K562 (cell line): Measurements from ENCODE around the gene PLA1A. TPM values are rescaled to one million over a fixed set of nuclear protein-coding genes. Genes with fewer than 3 reads are reported as not detected.

Experiments used
- C11orf30 ChIP-seq: fragments of 450-650 bp; IDR thresholded peaks from 2 replicates; pipeline ENCODE4 v1.6.1; 2016; ENCODE audit warnings: low read depth, mild to moderate bottlenecking
- CEBPG ChIP-seq, 3 experiments: fragments of 200-800 bp in 1 of 3; sonication (Bioruptor generic) in 1 of 3; sonication (generic) in 1 of 3; formaldehyde crosslinking in 1 of 3; IDR thresholded peaks in 2 of 3; conservative IDR thresholded peaks in 1 of 3; 2 replicates each; pipeline versions ENCODE4 v1.6.1 to v1.8.0; 2016 to 2022; ENCODE audit warnings: missing compliant biosample characterization in 2 of 3, missing genetic modification characterization in 2 of 3, mild to moderate bottlenecking in 1 of 3, missing genetic modification reagents in 1 of 3
- HMBOX1 ChIP-seq: sonication (generic); IDR thresholded peaks from 2 replicates; pipeline ENCODE4 v1.6.1; 2016
- MED1 ChIP-seq: sonication (generic); formaldehyde crosslinking; IDR thresholded peaks from 2 replicates; pipeline ENCODE4 v1.8.1; 2023; ENCODE audit warnings: missing genetic modification reagents, borderline replicate concordance
- NBN ChIP-seq: fragments of 450-650 bp; IDR thresholded peaks from 2 replicates; pipeline ENCODE4 v1.6.1; 2016; ENCODE audit warnings: low read depth, mild to moderate bottlenecking
- OTX1 ChIP-seq: fragments of 450-650 bp; formaldehyde crosslinking; IDR thresholded peaks from 2 replicates; pipeline ENCODE4 v1.4.0; 2022; ENCODE audit warnings: mild to moderate bottlenecking
- PBX2 ChIP-seq, 2 experiments: IDR thresholded peaks in 1 of 2; conservative IDR thresholded peaks in 1 of 2; 2 replicates each; pipeline ENCODE4 v1.6.1; 2016; ENCODE audit warnings: low read depth in 2 of 2, mild to moderate bottlenecking in 1 of 2, missing compliant biosample characterization in 1 of 2, missing genetic modification characterization in 1 of 2, moderate library complexity in 1 of 2
- RBM15 ChIP-seq: fragments of 200-400 bp; formaldehyde crosslinking; IDR thresholded peaks from 2 replicates; pipeline ENCODE4 v1.6.1; 2018; ENCODE audit warnings: mild to moderate bottlenecking, low read length, moderate library complexity; ENCODE audit not compliant: insufficient read depth
- SIN3B ChIP-seq: fragments of 450-650 bp; IDR thresholded peaks from 2 replicates; pipeline ENCODE4 v1.6.1; 2017; ENCODE audit warnings: low read depth, mild to moderate bottlenecking, moderate library complexity
- SP2 ChIP-seq: IDR thresholded peaks from 2 replicates; pipeline ENCODE4 v1.6.1; 2011; ENCODE audit warnings: mild to moderate bottlenecking, low read depth, low read length, moderate library complexity; ENCODE audit not compliant: poor library complexity, severe bottlenecking; ENCODE audit errors: extremely low read depth
- TBL1XR1 ChIP-seq, 2 experiments: IDR thresholded peaks; 2 replicates each; pipeline ENCODE4 v1.6.1; 2012; ENCODE audit warnings: improper control_type of control experiment in 2 of 2, low read length in 2 of 2, mild to moderate bottlenecking in 1 of 2
- XRCC5 ChIP-seq: fragments of 200-400 bp; formaldehyde crosslinking; IDR thresholded peaks from 2 replicates; pipeline ENCODE4 v1.6.1; 2017; ENCODE audit warnings: low read depth, mild to moderate bottlenecking, low read length
- ZFP1 ChIP-seq: fragments of 450-650 bp; formaldehyde crosslinking; IDR thresholded peaks from 2 replicates; pipeline ENCODE4 v1.4.0; 2020; ENCODE audit warnings: mild to moderate bottlenecking, mixed read lengths
- ZNF133 ChIP-seq: fragments of 250-450 bp; sonication (Bioruptor Pico); IDR thresholded peaks from 2 replicates; pipeline ENCODE4 v1.4.0; 2020; ENCODE audit warnings: mild to moderate bottlenecking
- ZNF23 ChIP-seq: fragments of 250-450 bp; sonication (Bioruptor Pico); IDR thresholded peaks from 2 replicates; pipeline ENCODE4 v1.4.0; 2020; ENCODE audit warnings: mild to moderate bottlenecking
- ZNF311 ChIP-seq: fragments of 250-450 bp; sonication (Bioruptor Pico); IDR thresholded peaks from 2 replicates; pipeline ENCODE4 v1.4.0; 2020; ENCODE audit warnings: mild to moderate bottlenecking, moderate library complexity
- ZZZ3 ChIP-seq: fragments of 450-650 bp; IDR thresholded peaks from 2 replicates; pipeline ENCODE4 v1.6.1; 2016; ENCODE audit warnings: antibody characterized with exemption, mild to moderate bottlenecking, moderate library complexity
- polyA plus RNA-seq, 8 experiments: library from polyadenylated mRNA; depleted of rRNA in 4 of 8; stranded (reverse) in 5 of 8; unstranded in 3 of 8; fragments of >200 nt; fragmentation: Nextera tagmentation in 2 of 8; fragmentation: Illumina TruSeq in 1 of 8; extraction: Ambion mirVana in 2 of 8; extraction: Trizol in 1 of 8; gene quantifications; 2 replicates each; pipeline versions ENCODE4 v1.2.1 to v1.2.3, GENCODE V29; 2011 to 2014; ENCODE audit warnings: inconsistent platforms in 1 of 8, missing spikeins in 1 of 8
- total RNA-seq, 7 experiments: library from RNA; depleted of rRNA in 6 of 7; stranded (reverse); fragments of >200 nt in 6 of 7; fragmentation: Illumina TruSeq in 2 of 7; extraction: Trizol in 2 of 7; gene quantifications; 2 replicates each; pipeline versions ENCODE4 v1.2.1 to v1.2.3, GENCODE V29; 2011 to 2021; ENCODE audit warnings: low replicate concordance in 1 of 7
- TF ChIP-seq, protein P1 (sequence below): fragments of 250-450 bp; sonication (Bioruptor Pico); IDR thresholded peaks from 2 replicates; pipeline ENCODE4 v1.5.0; 2020; ENCODE audit warnings: mild to moderate bottlenecking, borderline replicate concordance
- TF ChIP-seq, protein P2 (sequence below): fragments of 250-450 bp; sonication (Bioruptor Pico); IDR thresholded peaks from 2 replicates; pipeline ENCODE4 v1.4.0; 2020; ENCODE audit warnings: mild to moderate bottlenecking, moderate library complexity

The PLA1A gene
- total and polyA plus RNA-seq, 9 of the 15 experiments (the other 6 are each of a cell fraction or from before 2014, with no cell fraction given): not detected

DNA sequence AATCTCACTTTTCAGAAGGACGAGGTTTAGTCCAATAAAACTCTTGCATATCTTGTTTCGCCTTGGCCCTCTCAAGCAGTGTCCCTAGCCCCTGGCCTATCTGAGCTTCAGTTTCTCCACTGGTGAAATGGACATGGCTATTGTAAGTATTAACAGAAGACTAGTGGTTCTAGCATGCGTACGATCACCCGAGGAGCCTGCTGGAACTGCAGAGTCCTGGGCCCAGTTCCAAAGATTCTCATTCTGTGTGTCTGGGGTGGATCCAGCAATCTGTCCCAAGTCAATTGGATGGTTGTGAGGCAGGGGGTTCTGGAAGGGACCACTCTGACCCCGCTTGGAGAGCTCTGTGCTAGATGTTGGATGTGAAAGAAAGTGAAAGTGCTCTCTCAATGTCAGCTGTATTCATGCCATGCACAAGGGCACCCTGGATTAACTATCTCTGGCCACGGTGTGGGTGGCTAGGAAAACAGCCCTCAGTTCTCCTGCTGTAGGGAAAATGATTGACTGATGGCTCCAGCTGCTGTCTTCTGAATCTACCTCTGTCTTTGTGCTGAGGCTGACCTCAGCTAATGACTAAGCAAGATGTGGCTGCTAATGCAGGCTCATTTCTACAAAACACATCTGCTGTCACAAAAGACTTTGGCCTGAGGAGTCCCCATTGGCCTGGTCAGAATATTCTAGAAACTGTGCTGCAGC, 1.9 kb upstream of the PLA1A start (continued):
- TF ChIP-seq, protein P1, sequence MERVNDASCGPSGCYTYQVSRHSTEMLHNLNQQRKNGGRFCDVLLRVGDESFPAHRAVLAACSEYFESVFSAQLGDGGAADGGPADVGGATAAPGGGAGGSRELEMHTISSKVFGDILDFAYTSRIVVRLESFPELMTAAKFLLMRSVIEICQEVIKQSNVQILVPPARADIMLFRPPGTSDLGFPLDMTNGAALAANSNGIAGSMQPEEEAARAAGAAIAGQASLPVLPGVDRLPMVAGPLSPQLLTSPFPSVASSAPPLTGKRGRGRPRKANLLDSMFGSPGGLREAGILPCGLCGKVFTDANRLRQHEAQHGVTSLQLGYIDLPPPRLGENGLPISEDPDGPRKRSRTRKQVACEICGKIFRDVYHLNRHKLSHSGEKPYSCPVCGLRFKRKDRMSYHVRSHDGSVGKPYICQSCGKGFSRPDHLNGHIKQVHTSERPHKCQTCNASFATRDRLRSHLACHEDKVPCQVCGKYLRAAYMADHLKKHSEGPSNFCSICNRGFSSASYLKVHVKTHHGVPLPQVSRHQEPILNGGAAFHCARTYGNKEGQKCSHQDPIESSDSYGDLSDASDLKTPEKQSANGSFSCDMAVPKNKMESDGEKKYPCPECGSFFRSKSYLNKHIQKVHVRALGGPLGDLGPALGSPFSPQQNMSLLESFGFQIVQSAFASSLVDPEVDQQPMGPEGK (CRISPR knock-in tag): no peak
- TF ChIP-seq ZFP1 (CRISPR knock-in tag) (no peak), TBL1XR1 (IDR thresholded peaks at IDR 0.05; ENCODE audit: low read length in 2 of 2) (no peak), RBM15 (no peak), PBX2 (CRISPR knock-in tag; IDR thresholded peaks at IDR 0.05; ENCODE audit: low read depth) (no peak), PBX2 (tag; conservative IDR thresholded peaks at IDR 0.05; ENCODE audit: low read depth) (peak; percentile 58; the same call in 1 of the 2 replicates), ZNF311 (CRISPR knock-in tag) (no peak), MED1 (CRISPR knock-in tag) (no peak), ZNF133 (CRISPR knock-in tag) (no peak), CEBPG (CRISPR knock-in tag; IDR thresholded peaks at IDR 0.05) (no peak), CEBPG (tag; conservative IDR thresholded peaks at IDR 0.05 in 1 of 2, IDR thresholded peaks at IDR 0.05 in 1 of 2) (no peak), OTX1 (CRISPR knock-in tag) (no peak), SP2 (no peak), C11orf30 (peak; percentile 73), NBN (no peak), HMBOX1 (no peak), ZZZ3 (no peak), XRCC5 (no peak), SIN3B (no peak), ZNF23 (no peak)
- TF ChIP-seq, protein P2, sequence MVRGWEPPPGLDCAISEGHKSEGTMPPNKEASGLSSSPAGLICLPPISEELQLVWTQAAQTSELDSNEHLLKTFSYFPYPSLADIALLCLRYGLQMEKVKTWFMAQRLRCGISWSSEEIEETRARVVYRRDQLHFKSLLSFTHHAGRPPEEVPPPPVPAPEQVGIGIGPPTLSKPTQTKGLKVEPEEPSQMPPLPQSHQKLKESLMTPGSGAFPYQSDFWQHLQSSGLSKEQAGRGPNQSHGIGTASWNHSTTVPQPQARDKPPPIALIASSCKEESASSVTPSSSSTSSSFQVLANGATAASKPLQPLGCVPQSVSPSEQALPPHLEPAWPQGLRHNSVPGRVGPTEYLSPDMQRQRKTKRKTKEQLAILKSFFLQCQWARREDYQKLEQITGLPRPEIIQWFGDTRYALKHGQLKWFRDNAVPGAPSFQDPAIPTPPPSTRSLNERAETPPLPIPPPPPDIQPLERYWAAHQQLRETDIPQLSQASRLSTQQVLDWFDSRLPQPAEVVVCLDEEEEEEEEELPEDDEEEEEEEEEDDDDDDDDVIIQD: no peak
